Transverse colon (tissue), 4 donors: ENCODE results near the gene DZIP3.
"Not testable (repeated sequence)": the region's sequence is repeated elsewhere in the genome, so short reads cannot be mapped to it uniquely, and the experiment has no call there.

Source experiments
- CTCF ChIP-seq, 5 experiments: fragments of 200-600 bp in 3 of 5; fragments of 450-650 bp in 2 of 5; sonication (generic) in 3 of 5; IDR thresholded peaks; 1 replicate in 2 of 5; 2 replicates in 3 of 5; pipeline ENCODE4 v1.5.1; 2016 to 2017; ENCODE audit warnings: antibody characterized with exemption in 5 of 5, inconsistent platforms in 3 of 5, mild to moderate bottlenecking in 2 of 5, moderate library complexity in 1 of 5
- EP300 ChIP-seq: sonication (generic); formaldehyde crosslinking; IDR thresholded peaks from one replicate; pipeline ENCODE4 v1.6.1; 2017; ENCODE audit warnings: antibody characterized with exemption, low read depth
- POLR2A ChIP-seq: fragments of 450-650 bp; IDR thresholded peaks from one replicate; pipeline ENCODE4 v1.6.1; 2016; ENCODE audit warnings: antibody characterized with exemption, mild to moderate bottlenecking, moderate library complexity
- POLR2AphosphoS5 ChIP-seq, 3 donors: sonication (generic); formaldehyde crosslinking; IDR thresholded peaks; one replicate each; pipeline ENCODE4 v1.6.1; 2016; ENCODE audit warnings: antibody characterized with exemption in 3 of 3

GRCh38 chr3:108655664-108656063, 66.1 kb downstream of the DZIP3 start:
- not testable (repeated sequence) for TF ChIP-seq CTCF (IDR thresholded peaks at IDR 0.05); POLR2A; EP300; POLR2AphosphoS5 (IDR thresholded peaks at IDR 0.05)
